ENCODE data around the gene ITPK1. TPM values are rescaled to one million over a fixed set of nuclear protein-coding genes. Genes with fewer than 3 reads are reported as not detected.

ITPK1 gene
- total and polyA plus RNA-seq, 2 experiments from 2014 or later = 18.7 to 35.0 TPM

GRCh38 chr14:93100100-93100499, 15.6 kb downstream of the ITPK1 start:
- Histone ChIP-seq H3K9ac (no peak overlapping the region), H3K4me1 (ENCODE audit: insufficient read depth) (peaks cover 4% of the 10 kb centered on the region), H3K9me2 (ENCODE audit: insufficient read depth) (no peaks in the 10 kb centered on the region), H3K79me2 (ENCODE audit: insufficient read depth) (peaks cover 54% of the 10 kb centered on the region), H3K4me3 (no peak overlapping the region), H3K4me2 (ENCODE audit: unreplicated experiment) (no peak overlapping the region), H3K36me3 (ENCODE audit: low read depth) (no peaks in the 10 kb centered on the region), H2AFZ (no peak overlapping the region), H3K27me3 (replicated peaks; ENCODE audit: insufficient read depth) (no peaks in the 10 kb centered on the region), H3K9me3 (ENCODE audit: low read depth) (no peaks in the 10 kb centered on the region), H3K27ac (no peak overlapping the region), H3F3A (ENCODE audit: insufficient read depth) (no peaks in the 10 kb centered on the region), H4K20me1 (ENCODE audit: insufficient read depth) (0 out of 2 replicates have a peak, but pooled peaks cover 5% of the 10 kb centered on the region)
- in situ Hi-C loops (cut with MboI) = no loop called here
- WGBS, 2 experiments (ENCODE audit: low coverage in 1 of 2, low lambda C conversion rate in 2 of 2, missing lambda C conversion rate in 2 of 2) = 92 to 95% methylated on average over 3 of the region's 3 CpGs
- no peak for TF ChIP-seq EZH2 (IDR thresholded peaks at IDR 0.05; ENCODE audit: insufficient read depth, poor library complexity, severe bottlenecking)
- TF ChIP-seq EZH2phosphoT487 (IDR thresholded peaks at IDR 0.05; ENCODE audit: insufficient read depth, low read depth) = no peak
- DNase-seq = no peak

- in situ Hi-C loops (cut with MboI) = no loop called here
- Histone ChIP-seq H3K4me3 (no peak overlapping the region), H4K20me1 (ENCODE audit: insufficient read depth) (0 out of 2 replicates have a peak, but pooled peaks cover 5% of the 10 kb centered on the region), H3K27ac (no peak overlapping the region), H3K9me3 (ENCODE audit: low read depth) (no peaks in the 10 kb centered on the region), H2AFZ (no peak overlapping the region), H3K36me3 (ENCODE audit: low read depth) (no peaks in the 10 kb centered on the region), H3F3A (ENCODE audit: insufficient read depth) (no peaks in the 10 kb centered on the region), H3K4me1 (ENCODE audit: insufficient read depth) (no peaks in the 10 kb centered on the region), H3K4me2 (ENCODE audit: unreplicated experiment) (no peak overlapping the region), H3K79me2 (ENCODE audit: insufficient read depth) (peaks cover 53% of the 10 kb centered on the region), H3K9me2 (ENCODE audit: insufficient read depth) (no peaks in the 10 kb centered on the region), H3K9ac (no peak overlapping the region), H3K27me3 (replicated peaks; ENCODE audit: insufficient read depth) (no peaks in the 10 kb centered on the region)
- WGBS, 2 experiments (ENCODE audit: low coverage in 1 of 2, low lambda C conversion rate in 2 of 2, missing lambda C conversion rate in 2 of 2) = 96 to 97% methylated on average over 9 of the region's 9 CpGs
- DNase-seq = no peak
- TF ChIP-seq EZH2phosphoT487 (IDR thresholded peaks at IDR 0.05; ENCODE audit: insufficient read depth, low read depth) = no peak
- no peak for TF ChIP-seq EZH2 (IDR thresholded peaks at IDR 0.05; ENCODE audit: insufficient read depth, poor library complexity, severe bottlenecking)
Measured at GRCh38 chr14:93099643-93100042, 16.1 kb downstream of the ITPK1 start.

DNA sequence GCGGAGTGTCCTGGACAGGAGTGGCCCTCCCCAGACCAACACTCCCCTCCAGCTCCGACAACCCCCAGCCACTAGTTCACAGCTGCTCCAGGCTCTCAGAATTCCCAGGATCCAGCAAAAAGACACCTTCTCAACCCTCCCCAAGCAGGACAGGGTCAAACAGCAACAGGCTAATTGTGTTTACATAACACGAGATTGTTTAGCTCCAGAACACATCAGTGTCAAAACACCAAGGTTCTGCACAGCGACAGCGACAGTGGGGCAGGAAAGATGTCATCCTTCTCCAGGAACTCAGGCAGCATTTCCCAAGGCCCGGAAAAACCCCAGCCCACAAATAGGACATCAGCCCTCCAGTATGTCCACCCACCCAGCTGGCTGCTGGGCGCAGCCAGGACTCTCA, 16.5 kb downstream of the ITPK1 start:
- no peak for TF ChIP-seq EZH2phosphoT487 (IDR thresholded peaks at IDR 0.05; ENCODE audit: insufficient read depth, low read depth)
- no peak for TF ChIP-seq EZH2 (IDR thresholded peaks at IDR 0.05; ENCODE audit: insufficient read depth, poor library complexity, severe bottlenecking)
- Histone ChIP-seq H3F3A (ENCODE audit: insufficient read depth) (no peaks in the 10 kb centered on the region), H3K9ac (no peak overlapping the region), H3K27ac (no peak overlapping the region), H2AFZ (no peak overlapping the region), H3K36me3 (ENCODE audit: low read depth) (no peaks in the 10 kb centered on the region), H3K4me3 (no peak overlapping the region), H4K20me1 (ENCODE audit: insufficient read depth) (0 out of 2 replicates have a peak, but pooled peaks cover 5% of the 10 kb centered on the region), H3K9me3 (ENCODE audit: low read depth) (no peaks in the 10 kb centered on the region), H3K4me2 (ENCODE audit: unreplicated experiment) (no peak overlapping the region), H3K9me2 (ENCODE audit: insufficient read depth) (no peaks in the 10 kb centered on the region), H3K4me1 (ENCODE audit: insufficient read depth) (no peaks in the 10 kb centered on the region), H3K79me2 (ENCODE audit: insufficient read depth) (peaks cover 52% of the 10 kb centered on the region), H3K27me3 (replicated peaks; ENCODE audit: insufficient read depth) (no peaks in the 10 kb centered on the region)
- DNase-seq = no peak
- 87 to 88% methylated on average over 7 of the region's 7 CpGs for WGBS, 2 experiments (ENCODE audit: low coverage in 1 of 2, low lambda C conversion rate in 2 of 2, missing lambda C conversion rate in 2 of 2)
- in situ Hi-C loops (cut with MboI) = no loop called here

- no peaks in the 10 kb centered on the region for H3K4me1 ChIP-seq (ENCODE audit: insufficient read depth)
- H3K9me2 ChIP-seq (ENCODE audit: insufficient read depth) = no peaks in the 10 kb centered on the region
- H3K79me2 ChIP-seq (ENCODE audit: insufficient read depth) = peaks cover 35% of the 10 kb centered on the region
Measured at GRCh38 chr14:93096691-93097322, 18.9 kb downstream of the ITPK1 start.

More at GRCh38 chr14:93096691-93097322, 18.9 kb downstream of the ITPK1 start:
- TF ChIP-seq EZH2phosphoT487 (IDR thresholded peaks at IDR 0.05; ENCODE audit: insufficient read depth, low read depth) = no peak
- no peak for TF ChIP-seq EZH2 (IDR thresholded peaks at IDR 0.05; ENCODE audit: insufficient read depth, poor library complexity, severe bottlenecking)
- in situ Hi-C loops (cut with MboI) = no loop called here
- H3K36me3 ChIP-seq (ENCODE audit: low read depth) = no peaks in the 10 kb centered on the region
- H2AFZ ChIP-seq = no peak overlapping the region
- no peak overlapping the region for H3K4me3 ChIP-seq
- no peaks in the 10 kb centered on the region for H3K9me3 ChIP-seq (ENCODE audit: low read depth)
- WGBS, 2 experiments (ENCODE audit: low coverage in 1 of 2, low lambda C conversion rate in 2 of 2, missing lambda C conversion rate in 2 of 2) = 91 to 95% methylated on average over 13 of the region's 13 CpGs
- DNase-seq = no peak
- H4K20me1 ChIP-seq (ENCODE audit: insufficient read depth) = 0 out of 2 replicates have a peak, but pooled peaks cover 1% of the 10 kb centered on the region
- H3F3A ChIP-seq (ENCODE audit: insufficient read depth) = no peaks in the 10 kb centered on the region
- H3K9ac ChIP-seq = no peak overlapping the region
- no peak overlapping the region for H3K27ac ChIP-seq
- H3K27me3 ChIP-seq (replicated peaks; ENCODE audit: insufficient read depth) = no peaks in the 10 kb centered on the region
- H3K4me2 ChIP-seq (ENCODE audit: unreplicated experiment) = no peak overlapping the region

Data from GM23248 (cell line).